Neural progenitor cell (in vitro differentiated cells): ENCODE results near the gene FXYD7.

Source experiments
- EZH2 ChIP-seq: fragments of 200-600 bp; sonication (generic); IDR thresholded peaks from 2 replicates; pipeline ENCODE4 v1.6.1; 2017; ENCODE audit warnings: antibody characterized with exemption, mild to moderate bottlenecking, moderate library complexity
- EZH2phosphoT487 ChIP-seq: fragments of 200-600 bp; sonication (generic); IDR thresholded peaks from 2 replicates; pipeline ENCODE4 v1.6.1; 2017; ENCODE audit warnings: antibody characterized with exemption
- TF ChIP-seq, protein P1 (sequence below): fragments of 200-600 bp; sonication (generic); IDR thresholded peaks from 2 replicates; pipeline ENCODE4 v1.5.1; 2017; ENCODE audit warnings: antibody characterized with exemption, mild to moderate bottlenecking

DNA sequence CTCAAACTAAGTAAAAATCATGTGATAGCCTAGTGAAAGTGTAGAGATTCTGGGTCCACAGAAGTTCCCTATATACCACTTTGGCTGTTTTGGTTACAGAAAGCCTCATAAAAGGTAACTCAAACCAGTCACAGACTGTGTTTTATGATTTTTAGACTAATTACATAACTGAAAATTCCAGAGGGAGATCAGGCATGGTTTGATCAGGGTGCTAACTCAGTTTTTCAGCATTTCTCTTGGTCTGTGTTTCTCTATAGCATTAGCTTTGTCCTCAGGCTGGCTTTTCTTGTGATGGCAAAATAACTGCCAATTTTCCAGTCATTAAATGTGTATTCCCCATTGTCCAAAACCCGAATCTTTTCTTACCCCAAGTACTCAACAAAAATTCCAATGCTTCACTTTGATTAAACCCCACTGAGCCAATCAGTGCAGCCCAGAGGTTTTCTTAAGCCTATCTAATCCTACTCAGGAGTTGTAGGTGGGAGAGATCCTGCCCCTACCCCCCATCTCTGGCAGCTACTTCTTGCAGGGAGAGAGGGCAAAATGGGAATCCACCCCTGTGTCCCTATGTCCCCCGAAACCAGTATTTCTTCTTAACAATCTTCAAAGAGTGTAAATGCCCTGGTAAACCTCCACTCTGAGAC is 36.0 kb upstream of the FXYD7 start:
- TF ChIP-seq, protein P1, sequence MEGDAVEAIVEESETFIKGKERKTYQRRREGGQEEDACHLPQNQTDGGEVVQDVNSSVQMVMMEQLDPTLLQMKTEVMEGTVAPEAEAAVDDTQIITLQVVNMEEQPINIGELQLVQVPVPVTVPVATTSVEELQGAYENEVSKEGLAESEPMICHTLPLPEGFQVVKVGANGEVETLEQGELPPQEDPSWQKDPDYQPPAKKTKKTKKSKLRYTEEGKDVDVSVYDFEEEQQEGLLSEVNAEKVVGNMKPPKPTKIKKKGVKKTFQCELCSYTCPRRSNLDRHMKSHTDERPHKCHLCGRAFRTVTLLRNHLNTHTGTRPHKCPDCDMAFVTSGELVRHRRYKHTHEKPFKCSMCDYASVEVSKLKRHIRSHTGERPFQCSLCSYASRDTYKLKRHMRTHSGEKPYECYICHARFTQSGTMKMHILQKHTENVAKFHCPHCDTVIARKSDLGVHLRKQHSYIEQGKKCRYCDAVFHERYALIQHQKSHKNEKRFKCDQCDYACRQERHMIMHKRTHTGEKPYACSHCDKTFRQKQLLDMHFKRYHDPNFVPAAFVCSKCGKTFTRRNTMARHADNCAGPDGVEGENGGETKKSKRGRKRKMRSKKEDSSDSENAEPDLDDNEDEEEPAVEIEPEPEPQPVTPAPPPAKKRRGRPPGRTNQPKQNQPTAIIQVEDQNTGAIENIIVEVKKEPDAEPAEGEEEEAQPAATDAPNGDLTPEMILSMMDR: no peak
- TF ChIP-seq EZH2phosphoT487: no peak
- TF ChIP-seq EZH2: no peak
